Keratinocyte (primary cell): Measurements from ENCODE around the gene CAPN7. TPM values are rescaled to one million over a fixed set of nuclear protein-coding genes. Genes with fewer than 3 reads are reported as not detected.

Source experiments
- DNase-seq: peaks from one replicate; pipeline ENCODE4 v3.0.0-alpha.2; 2011; ENCODE audit warnings: low read depth, missing footprints, low spot score
- FAIRE-seq: peaks from 2 replicates; lab custom pipeline; 2011; peaks lifted over from hg19 to GRCh38; lab: Jason Lieb, UNC
- H2AFZ ChIP-seq: 2 replicates; pipeline ENCODE4 v1.6.0; 2012; ENCODE audit warnings: low read length, control low read depth, inconsistent platforms; ENCODE audit not compliant: control insufficient read depth
- H3K27ac ChIP-seq: 2 replicates; pipeline ENCODE4 v1.5.1; 2011; ENCODE audit warnings: low read length; ENCODE audit not compliant: control insufficient read depth, insufficient read depth
- H3K27me3 ChIP-seq: 3 replicates; pipeline ENCODE4 v1.6.0; 2011; ENCODE audit warnings: low read length; ENCODE audit not compliant: control insufficient read depth, insufficient read depth; ENCODE audit errors: extremely low read depth
- H3K36me3 ChIP-seq, 2 experiments: 2 replicates in 1 of 2; 3 replicates in 1 of 2; pipeline ENCODE4 v1.5.1; 2011; ENCODE audit warnings: low read length in 2 of 2, mild to moderate bottlenecking in 1 of 2; ENCODE audit not compliant: control insufficient read depth in 2 of 2, insufficient read depth in 2 of 2; ENCODE audit errors: extremely low read depth in 1 of 2
- H3K4me1 ChIP-seq: 3 replicates; pipeline ENCODE4 v1.5.1; 2011; ENCODE audit warnings: low read length; ENCODE audit not compliant: control insufficient read depth, insufficient read depth; ENCODE audit errors: extremely low read depth
- H3K4me2 ChIP-seq: 3 replicates; pipeline ENCODE4 v1.6.0; 2011; ENCODE audit warnings: low read depth, low read length; ENCODE audit not compliant: control insufficient read depth, insufficient read depth; ENCODE audit errors: extremely low read depth
- H3K4me3 ChIP-seq, 3 experiments: fragments of 200-600 bp in 1 of 3; sonication (generic) in 1 of 3; 2 replicates in 2 of 3; 3 replicates in 1 of 3; pipeline ENCODE4 v1.5.1; 2011 to 2016; ENCODE audit warnings: low read length in 3 of 3, mild to moderate bottlenecking in 3 of 3, control low read depth in 2 of 3, inconsistent platforms in 1 of 3, low read depth in 1 of 3, mixed read lengths in 1 of 3, mixed run types in 1 of 3, moderate library complexity in 1 of 3; ENCODE audit not compliant: control insufficient read depth in 2 of 3, insufficient read depth in 2 of 3; ENCODE audit errors: extremely low read depth in 1 of 3
- H3K79me2 ChIP-seq: 2 replicates; pipeline ENCODE4 v1.6.0; 2012; ENCODE audit warnings: low read length; ENCODE audit not compliant: control insufficient read depth, insufficient read depth
- H3K9ac ChIP-seq: 3 replicates; pipeline ENCODE4 v1.6.0; 2011; ENCODE audit warnings: low read length; ENCODE audit not compliant: control insufficient read depth, insufficient read depth; ENCODE audit errors: extremely low read depth
- H3K9me1 ChIP-seq: 3 replicates; pipeline ENCODE4 v1.6.0; 2011; ENCODE audit warnings: low read length; ENCODE audit not compliant: control insufficient read depth, insufficient read depth; ENCODE audit errors: extremely low read depth
- H3K9me3 ChIP-seq: 2 replicates; pipeline ENCODE4 v1.5.1; 2012; ENCODE audit warnings: low read depth, low read length; ENCODE audit not compliant: control insufficient read depth
- H4K20me1 ChIP-seq: 3 replicates; pipeline ENCODE4 v1.6.0; 2011; ENCODE audit warnings: low read length; ENCODE audit not compliant: control insufficient read depth, insufficient read depth; ENCODE audit errors: extremely low read depth
- CTCF ChIP-seq, 3 experiments: IDR thresholded peaks in 1 of 3; conservative IDR thresholded peaks in 1 of 3; optimal IDR thresholded peaks in 1 of 3; 2 replicates in 2 of 3; 3 replicates in 1 of 3; pipeline versions ENCODE3 to v1.5.1; 2011; ENCODE audit warnings: low read length in 3 of 3, mild to moderate bottlenecking in 3 of 3, moderate library complexity in 2 of 3, control low read depth in 1 of 3, inconsistent platforms in 1 of 3; ENCODE audit not compliant: insufficient read depth in 2 of 3; ENCODE audit errors: extremely low read depth in 1 of 3
- EZH2 ChIP-seq: IDR thresholded peaks from one replicate; pipeline ENCODE4 v1.6.1; 2012; ENCODE audit warnings: inconsistent platforms, mild to moderate bottlenecking, low read length, moderate library complexity
- dilution Hi-C: fragments of 300-500 bp; cut with MboI; formaldehyde crosslinking; loops from one replicate; pipeline ENCODE4 v1.7.0; 2020; ENCODE audit warnings: low sequenced_read_pairs; ENCODE audit not compliant: extremely low pct_ligation_motif_present
- polyA plus RNA-seq, 5 experiments: library from polyadenylated mRNA; depleted of rRNA in 3 of 5; stranded (reverse) in 3 of 5; stranded (forward) in 1 of 5; unstranded in 1 of 5; fragments of >200 nt; gene quantifications; 1 replicate in 1 of 5; 2 replicates in 3 of 5; 3 replicates in 1 of 5; pipeline versions ENCODE4 v1.2.1 to v1.2.3, GENCODE V29; 2011 to 2012; ENCODE audit warnings: missing spikeins in 2 of 5, low read depth in 1 of 5, low replicate concordance in 1 of 5

Gene CAPN7
- polyA plus RNA-seq, 1 donor (not counting 4 experiments of a cell fraction or from before 2014, with no cell fraction given), result 29.3 TPM

- H3K9me3 ChIP-seq, result no peaks in the 10 kb centered on the region
Measured at GRCh38 chr3:15216501-15216900, 10.5 kb downstream of the CAPN7 start.

GRCh38 chr3:15217011-15217671 is 11.1 kb downstream of the CAPN7 start:
- DNase-seq (no peak), FAIRE-seq (no peak)
- H3K4me2 ChIP-seq, result no peak overlapping the region
- H3K4me3 ChIP-seq, result no peak overlapping the region
- dilution Hi-C loops, result no loop called here
- no peaks in the 10 kb centered on the region for H3K9me3 ChIP-seq
- TF ChIP-seq CTCF (optimal IDR thresholded peaks at IDR 0.05 in 1 of 3, IDR thresholded peaks at IDR 0.05 in 1 of 3, conservative IDR thresholded peaks at IDR 0.05 in 1 of 3; ENCODE audit: extremely low read depth in 1 of 3, insufficient read depth in 2 of 3, low read length in 3 of 3) (no peak), EZH2 (no peak)
- peaks cover 2% of the 10 kb centered on the region for H3K4me1 ChIP-seq
- H3K9ac ChIP-seq, result no peak overlapping the region
- H3K27me3 ChIP-seq, result no peaks in the 10 kb centered on the region
- H2AFZ ChIP-seq, result no peak overlapping the region
- no peaks in the 10 kb centered on the region for H4K20me1 ChIP-seq
- H3K27ac ChIP-seq, result no peak overlapping the region
- H3K36me3 ChIP-seq, result peaks cover 19 to 24% of the 10 kb centered on the region in 2 experiments
- H3K9me1 ChIP-seq, result no peaks in the 10 kb centered on the region
- H3K79me2 ChIP-seq, result no peaks in the 10 kb centered on the region

More at GRCh38 chr3:15216501-15216900, 10.5 kb downstream of the CAPN7 start:
- Histone ChIP-seq H3K27me3 (no peaks in the 10 kb centered on the region), H4K20me1 (no peaks in the 10 kb centered on the region), H2AFZ (no peak overlapping the region), H3K4me1 (peaks cover 2% of the 10 kb centered on the region), H3K9me1 (no peaks in the 10 kb centered on the region), H3K4me3 (no peak overlapping the region), H3K27ac (no peak overlapping the region), H3K79me2 (no peaks in the 10 kb centered on the region), H3K9ac (no peak overlapping the region), H3K4me2 (no peak overlapping the region), H3K36me3 (peaks cover 18 to 20% of the 10 kb centered on the region in 2 experiments)
- FAIRE-seq (no peak), DNase-seq (no peak)
- dilution Hi-C loops, result no loop called here
- TF ChIP-seq CTCF (optimal IDR thresholded peaks at IDR 0.05 in 1 of 3, IDR thresholded peaks at IDR 0.05 in 1 of 3, conservative IDR thresholded peaks at IDR 0.05 in 1 of 3; ENCODE audit: extremely low read depth in 1 of 3, insufficient read depth in 2 of 3, low read length in 3 of 3) (no peak), EZH2 (no peak)
